GM19463 (cell line): Measurements from ENCODE around the gene PHF3.
A peak's percentile ranks its signal among the peaks of the same experiment; 100 is the strongest.

Source experiments
- ATAC-seq: cut with Tn5 transposase; IDR thresholded peaks from one replicate; pipeline ENCODE4 v1.9.1; 2021; ENCODE audit warnings: mild to moderate bottlenecking, moderate library complexity; ENCODE audit not compliant: unreplicated experiment

Gene PHF3

DNA sequence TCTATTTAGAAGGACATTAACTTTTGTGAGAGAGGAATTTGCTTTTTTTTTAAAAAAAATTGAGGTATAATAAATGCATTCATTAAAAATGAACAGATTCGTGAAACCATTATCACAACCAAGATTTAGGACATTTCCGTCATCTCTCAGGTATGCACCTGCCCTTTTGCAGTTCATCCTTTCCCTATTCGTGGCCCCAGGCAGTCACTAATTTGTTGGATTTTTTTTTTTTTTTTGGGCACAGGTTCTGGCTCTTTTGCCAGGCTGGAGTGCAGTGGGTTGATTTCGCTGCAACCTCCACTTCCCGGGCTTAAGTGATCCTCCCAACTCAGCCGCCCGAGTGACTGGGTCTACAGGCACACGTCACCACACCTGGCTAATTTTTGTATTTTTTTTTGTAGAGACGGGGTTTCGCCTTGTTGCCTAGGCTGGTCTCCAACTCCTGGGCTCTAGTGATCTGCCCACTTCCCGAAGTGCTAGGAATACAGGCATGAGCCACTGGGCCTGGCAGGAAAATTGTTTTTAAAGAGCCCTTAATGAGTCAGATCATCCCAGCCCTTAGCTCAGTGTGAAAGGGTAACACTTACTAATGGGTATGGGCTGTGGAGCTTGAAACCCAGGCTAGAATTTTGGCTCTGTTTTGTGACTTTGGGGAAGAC is 9.2 kb downstream of the PHF3 start:
- no peak for ATAC-seq

DNA sequence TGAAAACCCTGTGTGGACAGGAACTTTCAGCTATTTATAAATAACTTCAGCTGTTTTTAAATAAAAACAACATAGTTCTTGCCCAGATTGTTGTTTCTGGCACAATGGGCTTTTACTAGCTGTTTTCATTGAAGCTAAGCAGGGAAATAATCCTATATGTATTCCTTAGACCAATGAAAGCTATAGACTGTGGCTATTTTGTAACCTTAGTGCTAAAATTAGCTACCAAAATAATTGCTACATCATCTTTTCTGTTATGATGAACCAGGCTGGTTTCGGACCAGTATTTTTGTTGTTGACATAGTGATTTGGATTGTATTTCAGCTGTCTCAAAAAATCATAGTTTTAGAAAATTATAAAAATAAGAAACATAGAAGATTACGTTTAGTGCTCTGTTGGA is 13.7 kb downstream of the PHF3 start:
- no peak for ATAC-seq

DNA sequence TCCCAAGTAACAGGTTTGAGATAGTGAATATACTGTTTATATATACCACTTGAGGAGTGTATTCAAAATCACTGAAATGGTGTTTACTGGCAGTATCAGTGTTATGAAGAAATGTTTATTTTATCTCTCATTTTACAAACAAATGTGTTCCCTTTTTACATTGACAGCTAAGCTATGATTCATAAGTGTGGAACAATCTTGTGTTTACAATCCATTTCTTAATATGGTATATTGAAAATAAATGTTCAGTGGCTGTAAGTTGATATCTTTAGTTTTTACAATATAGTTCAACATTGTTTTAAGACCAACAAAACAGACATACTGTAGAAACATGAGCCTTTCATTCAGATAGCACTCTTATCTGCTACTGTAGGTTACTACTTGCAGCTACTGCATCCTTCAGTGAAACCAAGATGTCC is 14.3 kb downstream of the PHF3 start:
- ATAC-seq = no peak

DNA sequence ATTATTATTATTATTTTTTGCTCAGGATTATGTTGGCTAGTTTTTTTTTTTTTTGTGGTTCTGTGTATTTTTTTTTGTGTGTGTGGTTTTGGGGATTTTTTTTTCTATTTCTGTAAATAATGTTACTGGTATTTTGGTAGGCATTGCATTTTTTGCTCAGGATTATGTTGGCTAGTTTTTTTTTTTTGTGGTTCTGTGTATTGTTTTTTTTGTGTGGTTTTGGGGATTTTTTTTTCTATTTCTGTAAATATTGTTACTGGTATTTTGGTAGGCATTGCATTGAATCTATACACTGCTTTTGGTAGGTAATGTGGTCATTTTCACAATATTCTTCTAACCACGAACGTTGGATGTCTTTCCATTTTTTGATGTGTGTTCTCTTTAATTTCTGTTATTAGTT is 17.4 kb downstream of the PHF3 start:
- ATAC-seq = no peak

DNA sequence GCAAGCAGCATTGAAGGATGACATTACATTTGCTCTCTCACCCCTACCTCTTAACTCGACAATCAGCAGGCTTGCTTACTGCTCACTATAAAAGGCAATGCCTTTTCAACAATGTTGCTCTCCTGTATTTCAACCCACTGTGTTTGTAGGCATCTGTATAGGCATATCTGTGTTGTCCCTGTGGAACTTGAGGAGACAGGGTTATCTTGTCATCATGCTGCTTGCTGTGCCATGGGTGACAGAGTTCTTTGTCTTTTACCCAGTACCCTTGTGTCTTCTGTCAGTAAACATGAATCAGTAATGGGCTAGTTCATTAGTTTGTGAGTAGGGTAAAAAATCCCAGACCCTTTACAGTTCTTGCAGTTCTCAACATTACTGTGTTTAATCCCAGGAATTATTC is 25.2 kb downstream of the PHF3 start:
- ATAC-seq = no peak

DNA sequence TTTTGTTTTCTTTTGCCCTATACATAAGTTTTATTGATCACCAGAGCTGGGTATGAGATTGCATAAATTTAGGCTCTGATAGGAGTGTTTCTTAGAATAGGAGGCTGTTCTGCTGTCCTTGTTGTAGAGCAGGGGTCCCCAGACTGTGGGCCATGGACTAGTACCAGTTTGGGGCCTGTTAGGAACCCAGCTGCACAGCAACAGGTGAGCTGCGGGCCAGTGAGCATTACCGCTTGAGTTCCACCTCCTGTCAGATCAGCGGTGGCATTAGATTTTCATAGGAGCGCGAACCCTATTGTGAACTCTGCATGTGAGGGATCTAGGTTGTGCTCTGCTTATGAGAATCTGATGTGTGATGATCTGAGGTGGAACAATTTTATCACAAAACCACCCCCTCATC is 26.2 kb downstream of the PHF3 start:
- ATAC-seq = no peak

DNA sequence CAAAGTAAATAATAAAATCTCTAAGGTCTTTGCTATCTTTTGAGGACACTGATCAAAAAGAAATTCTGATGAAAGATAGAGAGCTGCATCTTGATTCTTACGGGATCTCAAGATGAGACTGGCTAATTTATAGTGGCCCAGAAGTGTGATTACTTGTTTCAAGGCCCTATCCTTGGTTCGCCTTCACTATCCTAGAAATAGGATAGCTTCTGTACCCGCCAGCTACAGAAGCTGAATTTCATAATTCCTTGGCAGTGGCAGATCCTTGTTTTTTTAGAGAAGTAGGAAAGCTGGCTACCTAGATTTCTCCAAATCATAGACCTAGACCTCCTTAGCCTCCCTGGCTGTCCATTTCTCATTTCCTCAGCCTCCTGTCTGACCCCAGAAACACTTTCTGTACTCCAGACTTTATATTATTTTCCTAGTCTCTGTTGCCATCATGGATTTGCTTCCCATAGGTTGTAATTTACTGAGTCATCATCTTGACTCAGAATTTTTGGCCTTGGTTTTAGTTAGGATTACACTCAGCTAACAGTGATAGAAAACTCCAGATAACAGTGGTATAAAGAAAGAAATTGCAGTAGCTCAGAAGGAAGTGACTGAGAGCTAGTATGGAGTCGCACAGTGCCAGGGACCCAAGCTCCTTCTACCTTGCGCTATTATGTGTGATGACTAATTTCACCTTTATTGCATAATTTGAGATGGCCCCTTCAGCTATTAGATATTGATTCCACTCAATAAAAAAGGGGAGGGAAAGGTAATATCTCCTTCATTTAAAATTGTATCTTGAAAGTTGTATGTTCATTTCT is 27.7 kb downstream of the PHF3 start:
- no peak for ATAC-seq

DNA sequence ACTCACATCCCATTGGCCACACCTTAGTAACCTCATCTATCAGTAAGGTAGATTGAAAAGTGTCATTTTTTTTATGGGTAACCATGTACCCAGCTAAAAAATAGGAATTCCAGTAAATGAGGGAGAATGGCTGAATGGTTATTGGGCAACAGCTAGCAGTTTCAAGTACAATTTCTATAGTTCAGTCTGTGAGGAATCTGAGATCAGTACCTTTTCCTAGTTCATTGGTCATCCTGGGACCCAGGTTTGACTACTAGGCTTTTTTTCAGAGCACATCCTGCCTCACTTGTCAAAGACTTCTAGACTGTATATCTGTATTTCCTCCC is 28.3 kb downstream of the PHF3 start:
- no peak for ATAC-seq

DNA sequence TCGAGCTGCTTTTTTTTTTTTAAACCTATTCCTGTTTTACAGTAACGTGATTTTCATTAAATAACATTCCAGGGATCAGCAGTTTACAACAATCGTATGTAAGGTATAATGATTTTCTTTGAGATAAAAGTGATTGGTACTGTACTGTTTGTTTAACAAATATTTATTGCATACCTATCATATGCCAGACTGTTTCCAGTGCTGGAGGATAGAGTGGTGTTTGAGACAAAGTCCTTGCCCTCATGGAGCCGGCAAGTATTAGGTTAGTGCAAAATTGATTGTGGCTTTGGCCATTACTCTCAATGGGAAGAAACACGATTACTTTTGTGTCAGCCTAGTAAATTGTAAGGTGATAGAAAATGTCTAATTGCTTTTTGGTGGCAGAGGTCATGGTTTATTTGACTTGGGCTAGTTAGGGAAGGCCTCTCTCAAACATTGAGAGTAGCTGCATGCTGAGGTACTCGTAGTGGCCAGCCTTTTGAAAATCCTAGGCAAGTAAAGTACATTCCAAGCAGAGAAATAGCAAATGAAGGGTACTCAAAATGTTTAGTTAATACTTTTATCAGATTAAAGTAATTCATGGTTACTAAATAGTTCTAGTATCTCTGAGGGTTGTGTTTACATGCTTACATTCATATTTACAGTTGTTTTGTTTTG is 35.6 kb downstream of the PHF3 start:
- ATAC-seq = no peak

DNA sequence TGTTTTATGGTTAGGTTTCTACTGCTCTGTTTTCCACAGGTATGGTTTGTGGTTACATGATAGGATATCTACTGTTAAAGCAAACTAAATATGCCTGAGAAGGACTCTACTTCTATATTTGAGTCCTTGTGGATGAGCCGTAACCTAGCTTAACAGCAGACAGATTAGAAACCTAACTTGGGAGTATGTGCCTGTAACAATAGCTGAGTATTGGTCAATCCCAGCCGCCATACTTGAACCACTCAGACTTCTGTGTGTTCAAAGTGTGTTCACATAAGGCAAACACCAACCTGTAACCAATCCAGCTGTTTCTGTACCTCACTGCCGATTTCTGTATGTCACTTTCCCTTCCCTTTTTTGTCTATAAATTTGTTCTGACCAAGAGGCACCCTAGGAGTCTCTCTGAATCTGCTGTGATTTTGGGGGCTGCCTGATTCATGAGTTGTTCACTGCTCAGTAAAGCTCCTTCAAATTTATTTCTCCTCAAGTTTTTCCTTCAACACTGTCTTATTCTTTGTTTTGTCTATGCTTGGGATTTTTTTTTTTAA is 37.1 kb downstream of the PHF3 start:
- ATAC-seq = no peak

DNA sequence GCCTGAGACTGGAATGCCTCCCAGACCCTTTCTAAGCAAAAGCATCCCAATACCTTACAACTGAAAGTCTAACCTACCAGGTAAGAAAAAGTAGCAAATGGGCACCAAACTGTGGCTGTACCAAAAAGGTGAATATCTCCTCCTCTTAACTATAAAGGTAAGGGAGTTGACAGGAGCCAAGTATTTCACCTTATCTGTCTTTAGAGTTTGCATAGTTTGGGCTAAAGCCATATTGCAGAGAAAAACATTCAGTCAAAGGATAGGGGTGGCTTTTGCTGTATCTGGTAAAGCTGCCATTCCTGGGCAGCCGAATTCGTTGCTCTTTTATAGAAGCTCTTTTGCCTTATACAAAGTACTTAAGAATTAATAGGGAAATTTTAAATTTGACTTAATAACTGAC is 38.1 kb downstream of the PHF3 start:
- ATAC-seq = no peak

DNA sequence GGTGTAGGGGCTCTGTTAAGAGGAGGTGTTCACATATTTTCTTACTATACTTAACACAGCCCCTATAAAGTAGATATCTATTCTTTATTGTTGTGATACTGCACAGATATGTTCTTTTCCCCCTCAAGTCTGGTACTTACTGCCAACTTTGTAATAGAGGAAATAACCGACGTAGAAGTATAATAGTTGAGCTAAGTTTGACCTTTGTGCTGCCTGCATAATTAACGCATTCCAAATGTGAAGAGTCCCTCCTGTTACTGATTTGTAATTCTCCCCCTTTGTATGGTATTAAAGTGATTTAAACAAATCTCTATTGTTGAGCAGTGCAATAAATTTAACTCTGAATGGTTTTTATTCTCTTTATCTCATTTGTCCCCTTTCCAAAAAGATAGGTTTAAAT is 39.0 kb downstream of the PHF3 start:
- ATAC-seq = no peak

DNA sequence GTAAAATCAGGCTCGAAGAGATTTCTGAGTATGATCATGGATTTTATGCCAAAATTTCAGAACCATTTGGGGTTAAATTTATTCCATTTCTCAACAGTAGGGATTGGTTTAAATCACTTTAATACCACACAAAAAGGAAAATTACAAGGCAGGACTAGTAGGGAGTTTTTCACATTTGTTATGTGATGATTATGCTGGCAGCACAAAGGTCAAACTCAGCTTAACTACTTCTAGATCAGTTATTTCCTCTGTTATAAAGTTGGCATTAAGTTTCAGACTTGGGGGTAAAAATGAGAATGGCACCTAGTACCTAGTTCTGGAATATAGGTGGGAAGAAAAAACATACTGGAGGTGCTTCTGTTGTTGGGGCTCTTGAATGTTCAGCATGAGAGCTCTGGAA is 39.5 kb downstream of the PHF3 start:
- ATAC-seq = no peak

DNA sequence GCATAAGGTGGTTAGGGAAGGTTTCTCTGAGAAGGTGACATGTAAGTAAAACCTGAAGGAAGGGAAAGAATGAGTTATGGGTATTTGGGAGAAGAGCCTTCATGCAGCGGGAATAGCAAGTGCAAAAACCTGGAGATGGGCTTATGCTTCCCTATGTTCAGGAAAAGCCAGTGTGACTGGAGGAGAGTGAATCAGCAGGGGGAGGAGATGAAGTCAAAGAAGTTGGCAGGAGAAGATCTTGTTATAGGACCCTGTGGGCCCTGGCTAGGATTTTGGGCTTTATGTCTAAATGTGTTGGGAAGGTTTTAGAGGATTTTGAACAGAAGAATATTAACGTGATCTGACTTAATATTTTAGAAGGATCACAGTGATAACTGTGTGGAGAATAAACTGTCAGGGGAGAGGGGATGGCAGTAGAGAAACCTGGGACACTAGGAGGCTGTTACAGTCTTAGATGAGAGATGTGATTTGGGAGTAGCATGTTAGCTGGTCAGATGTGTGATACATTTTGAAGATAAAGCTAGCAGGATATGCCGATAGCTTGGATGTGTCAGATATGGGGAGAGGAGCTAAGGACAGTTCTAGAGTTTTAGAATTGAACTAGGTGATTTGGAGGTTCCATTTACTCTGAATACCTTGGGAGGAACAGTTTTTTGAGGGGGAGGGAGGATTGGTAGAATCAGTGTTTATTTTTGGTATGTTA is 41.0 kb downstream of the PHF3 start:
- no peak for ATAC-seq

DNA sequence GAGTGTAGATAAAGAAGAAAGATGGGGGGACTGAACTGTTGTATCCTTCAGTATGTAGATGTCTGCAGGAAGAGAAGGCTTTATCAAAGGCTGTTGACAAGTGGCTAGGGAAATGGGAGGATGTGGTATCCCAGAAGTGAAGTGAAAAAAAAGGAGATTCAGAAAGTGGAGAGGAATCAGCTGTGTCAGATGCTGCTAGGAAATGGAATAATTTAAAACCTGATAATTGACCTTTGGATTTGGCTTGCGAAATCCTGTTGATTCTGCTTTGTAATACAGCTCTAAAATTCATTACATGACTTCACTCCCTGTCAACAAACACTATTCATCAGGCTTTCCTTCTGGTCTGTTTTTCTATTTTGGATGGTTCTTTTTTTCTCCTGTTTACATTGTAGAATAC is 41.7 kb downstream of the PHF3 start:
- no peak for ATAC-seq

DNA sequence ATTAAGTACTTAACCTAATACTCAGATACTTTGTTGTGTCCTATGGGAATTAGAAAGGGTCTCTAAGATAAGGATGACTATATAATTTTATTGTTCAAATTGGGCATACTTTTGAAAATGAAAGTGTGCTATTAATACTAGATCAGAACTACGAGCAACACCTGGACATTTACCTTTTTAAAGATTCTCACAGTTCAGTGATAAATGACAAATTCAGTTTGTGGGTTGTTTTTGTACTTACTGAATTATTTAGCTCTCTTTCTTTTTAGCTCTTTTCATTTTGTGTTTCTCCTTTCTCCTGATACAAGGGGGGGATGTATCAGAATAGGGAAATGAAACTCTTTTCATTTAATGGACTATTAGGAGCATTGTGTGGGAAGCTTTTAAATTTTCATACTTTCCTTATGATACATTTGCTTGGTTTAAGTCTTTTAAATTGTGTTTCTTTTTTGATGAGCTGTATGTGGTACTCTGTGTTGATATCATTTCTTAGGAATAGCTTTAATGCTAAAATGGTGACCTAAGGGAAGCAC is 47.5 kb downstream of the PHF3 start:
- ATAC-seq = no peak

DNA sequence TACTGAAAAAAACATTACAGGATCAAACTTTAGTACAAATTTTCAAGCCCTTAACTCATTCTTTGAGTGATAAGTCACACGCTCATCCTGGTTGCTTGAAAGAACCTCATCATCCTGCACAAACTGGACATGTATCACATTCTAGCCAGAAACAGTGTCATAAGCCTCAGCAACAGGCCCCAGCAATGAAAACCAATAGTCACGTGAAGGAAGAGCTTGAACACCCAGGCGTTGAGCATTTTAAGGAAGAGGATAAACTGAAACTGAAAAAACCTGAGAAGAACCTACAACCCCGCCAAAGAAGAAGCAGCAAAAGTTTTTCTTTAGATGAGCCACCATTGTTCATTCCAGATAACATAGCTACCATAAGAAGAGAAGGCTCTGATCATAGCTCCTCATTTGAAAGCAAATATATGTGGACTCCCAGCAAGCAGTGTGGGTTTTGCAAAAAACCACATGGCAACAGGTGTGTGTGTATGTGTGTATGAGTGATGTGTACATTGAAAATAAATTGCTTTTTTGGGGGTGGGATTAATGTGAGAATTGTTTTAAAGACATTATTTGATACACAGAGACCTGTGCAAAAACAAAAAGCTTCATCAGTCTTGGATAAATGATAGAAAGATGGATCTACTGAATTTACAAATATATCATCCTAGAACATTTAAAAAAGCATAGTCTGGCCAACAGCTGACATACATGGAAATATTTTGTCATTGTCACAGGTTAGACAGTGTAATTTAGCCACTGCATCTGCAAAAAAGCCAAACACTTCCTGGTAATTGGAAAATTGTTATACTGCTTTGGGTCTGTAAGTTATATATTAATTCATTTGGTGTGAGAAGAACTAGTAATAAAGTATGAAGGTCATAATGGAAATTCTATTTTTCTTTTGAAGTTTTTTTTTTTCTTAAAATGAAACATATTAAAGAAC is 50.1 kb downstream of the PHF3 start:
- peak; percentile 82 for ATAC-seq

DNA sequence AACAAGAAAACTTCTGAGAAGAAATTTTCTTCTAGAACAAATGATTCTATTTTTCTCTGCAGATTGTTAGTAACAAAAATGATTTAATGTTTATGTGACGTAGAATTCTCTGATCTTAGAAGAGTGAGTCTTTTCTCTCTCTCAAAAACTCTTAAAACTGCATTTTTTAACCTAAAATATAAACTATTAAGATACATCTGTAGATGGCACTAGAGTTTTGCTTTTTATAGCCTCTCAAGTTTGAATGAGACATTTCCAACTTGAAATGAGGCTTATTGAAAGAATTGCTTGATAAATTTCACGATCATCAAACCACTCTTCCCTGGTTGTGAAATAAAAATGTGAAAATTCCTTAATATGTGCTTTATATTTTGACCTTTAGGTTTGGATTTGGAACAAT is 53.8 kb downstream of the PHF3 start:
- no peak for ATAC-seq

DNA sequence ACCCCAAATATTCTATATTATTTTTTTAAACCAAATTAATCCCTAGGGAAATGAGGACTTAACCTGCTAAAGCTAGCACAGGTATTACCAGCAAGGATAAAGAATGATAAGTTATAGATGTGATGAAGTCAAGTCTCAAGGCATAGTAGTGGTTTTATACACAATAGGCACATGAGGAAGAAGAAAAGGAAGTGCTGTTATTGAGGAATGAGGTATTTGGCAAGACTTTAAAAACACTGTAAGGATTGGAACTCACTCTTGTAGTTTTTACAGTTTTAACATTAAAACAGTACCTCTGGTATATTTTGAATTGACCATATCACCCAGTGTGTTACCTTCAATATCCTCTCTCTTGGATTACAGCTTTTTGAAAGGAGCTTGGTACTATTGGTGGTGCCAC is 54.6 kb downstream of the PHF3 start:
- ATAC-seq = no peak

DNA sequence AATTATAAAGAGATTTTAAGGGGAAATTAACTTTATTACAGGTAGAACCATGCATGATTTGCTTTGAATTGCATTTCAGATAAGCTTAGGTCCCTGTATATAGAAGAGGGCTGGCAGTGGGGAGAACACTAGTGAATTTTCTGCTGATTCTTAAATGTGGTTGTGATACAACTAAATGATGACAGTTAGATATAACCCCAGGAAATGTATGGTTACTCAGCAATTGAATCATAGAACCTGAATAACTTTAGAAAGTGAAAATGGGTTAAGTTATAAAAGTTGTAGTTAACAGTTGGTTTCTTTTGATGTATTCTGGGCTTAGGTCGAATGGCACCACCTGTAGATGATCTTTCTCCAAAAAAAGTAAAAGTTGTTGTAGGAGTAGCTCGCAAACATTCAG is 70.1 kb downstream of the PHF3 start:
- no peak for ATAC-seq
